Purkinje cell (primary cell): ENCODE measurements around the gene OAS1. TPM values are rescaled to one million over a fixed set of nuclear protein-coding genes. Genes with fewer than 3 reads are reported as not detected.

ENCODE experiments used
- polyA plus RNA-seq: library from polyadenylated mRNA; unstranded; fragments of >200 nt; fragmentation: Nextera tagmentation; gene quantifications from 2 replicates; pipeline ENCODE4 v1.2.1, GENCODE V29; 2014

OAS1 gene
- polyA plus RNA-seq = 0.58 TPM in 1 of 2 replicates, not detected in the other

DNA sequence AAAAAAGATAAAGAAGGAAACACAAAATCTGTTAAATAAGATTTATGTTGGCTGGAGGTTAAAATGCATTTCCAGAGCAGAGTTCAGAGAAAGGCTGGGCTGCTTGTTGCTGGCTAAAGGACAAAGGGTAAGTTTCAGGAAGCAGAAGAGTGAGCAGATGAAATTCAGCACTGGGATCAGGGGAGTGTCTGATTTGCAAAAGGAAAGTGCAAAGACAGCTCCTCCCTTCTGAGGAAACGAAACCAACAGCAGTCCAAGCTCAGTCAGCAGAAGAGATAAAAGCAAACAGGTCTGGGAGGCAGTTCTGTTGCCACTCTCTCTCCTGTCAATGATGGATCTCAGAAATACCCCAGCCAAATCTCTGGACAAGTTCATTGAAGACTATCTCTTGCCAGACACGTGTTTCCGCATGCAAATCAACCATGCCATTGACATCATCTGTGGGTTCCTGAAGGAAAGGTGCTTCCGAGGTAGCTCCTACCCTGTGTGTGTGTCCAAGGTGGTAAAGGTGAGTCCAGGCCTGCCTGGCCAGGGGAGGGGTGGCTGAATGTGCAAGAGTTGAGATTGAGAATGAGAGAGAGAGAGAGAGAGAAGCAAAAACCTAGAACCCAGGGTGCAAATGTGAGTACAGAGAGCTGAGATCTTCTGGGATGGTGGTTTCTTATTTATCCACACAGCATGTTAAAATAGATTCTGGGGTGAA lies at the start of gene OAS1:
Gene OAS1, plus strand, starts transcription at position 251 of the 703 bp plus-strand sequence. Its CDS starts 78 bp downstream, at position 329.

DNA sequence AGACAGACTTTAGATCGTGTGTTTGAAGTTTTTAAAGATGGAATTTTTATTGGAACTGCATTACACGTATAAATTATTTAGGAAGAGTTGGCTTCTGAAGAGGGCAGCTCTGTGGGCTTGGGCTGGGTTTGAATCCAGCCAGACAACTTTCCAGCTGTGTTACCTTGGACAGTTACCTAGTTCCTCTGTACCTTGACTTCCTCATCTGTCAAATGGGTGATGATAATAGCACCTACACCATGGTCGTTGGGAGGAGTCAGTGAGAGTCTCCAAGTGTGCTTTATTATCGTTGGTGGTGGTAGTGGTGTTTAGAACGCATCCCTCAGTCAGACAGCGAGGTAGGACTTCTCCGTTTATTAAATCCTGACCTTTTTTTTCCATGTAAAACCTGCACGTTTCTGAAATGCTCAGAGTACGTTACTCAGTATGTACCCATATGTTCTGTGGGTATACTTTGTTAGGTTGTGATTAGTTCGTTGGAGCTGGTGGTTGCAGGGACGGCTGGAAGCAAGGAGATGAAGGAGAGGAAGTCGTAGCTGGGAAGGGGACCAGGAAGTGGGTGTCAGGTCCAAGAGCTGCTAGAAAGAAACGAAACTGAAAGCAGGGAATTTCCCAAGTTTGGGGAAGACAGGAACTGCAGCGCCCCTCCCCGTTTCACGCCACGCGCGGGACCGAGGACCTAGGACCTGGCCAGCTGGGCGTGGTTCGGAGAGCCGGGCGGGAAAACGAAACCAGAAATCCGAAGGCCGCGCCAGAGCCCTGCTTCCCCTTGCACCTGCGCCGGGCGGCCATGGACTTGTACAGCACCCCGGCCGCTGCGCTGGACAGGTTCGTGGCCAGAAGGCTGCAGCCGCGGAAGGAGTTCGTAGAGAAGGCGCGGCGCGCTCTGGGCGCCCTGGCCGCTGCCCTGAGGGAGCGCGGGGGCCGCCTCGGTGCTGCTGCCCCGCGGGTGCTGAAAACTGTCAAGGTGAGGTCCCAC lies 31.3 kb downstream of the OAS1 start, which contains the start of gene OAS3:
Gene OAS3, plus strand, starts transcription at position 734 of the 979 bp plus-strand sequence. Its CDS starts 57 bp downstream, at position 791.

Other genes starting within 250 kb of the OAS1 start
- gene RPH3A, start 115.2 kb upstream of the OAS1 start, polyA plus RNA-seq = 5.9 and 25.9 TPM in 2 replicates
- 1.5 and 2.3 TPM in 2 replicates for gene OAS3, start 31.5 kb downstream of the OAS1 start, polyA plus RNA-seq
- gene OAS2, start 71.6 kb downstream of the OAS1 start, polyA plus RNA-seq = 0.34 TPM in 1 of 2 replicates, not detected in the other
- gene DTX1, start 149.8 kb downstream of the OAS1 start, polyA plus RNA-seq = 11.7 and 13.5 TPM in 2 replicates
- gene RASAL1, start 228.8 kb downstream of the OAS1 start, polyA plus RNA-seq = 5.5 TPM in 1 of 2 replicates, not detected in the other
- gene CFAP73, start 242.8 kb downstream of the OAS1 start, polyA plus RNA-seq = not detected in 2 replicates